ENCODE measurements around the gene TRABD2B.

- TF ChIP-seq CTCF (IDR thresholded peaks at IDR 0.05), result no peak
- TF ChIP-seq POLR2A (IDR thresholded peaks at IDR 0.05), result no peak
These were observed 110.1 kb downstream of the TRABD2B start for GRCh38 chr1:47887060-47887459.
